IMR-90 (cell line): ENCODE data around the gene YPEL2. TPM values are rescaled to one million over a fixed set of nuclear protein-coding genes. Genes with fewer than 3 reads are reported as not detected.
"Not testable (repeated sequence)": the region's sequence is repeated elsewhere in the genome, so short reads cannot be mapped to it uniquely, and the experiment has no call there.

ENCODE experiments used
- ATAC-seq: fragments of 200-7000 bp; cut with Tn5 transposase; 2 replicates; pipeline ENCODE4 v1.9.1; 2020; ENCODE audit warnings: low read depth, mild to moderate bottlenecking, moderate library complexity
- BruUV-seq: library from RNA; stranded (reverse); fragments of 400-500 nt; replicated peaks from 2 replicates; lab custom pipeline; 2021; lab: Mats Ljungman, UMichigan
- CTCF ChIA-PET: fragments of 300-600 bp; formaldehyde crosslinking; extraction: SDS; loops from one replicate; lab custom pipeline; 2021; ENCODE audit warnings: antibody characterized with exemption; lab: Yijun Ruan, JAX
- POLR2A ChIA-PET: fragments of 300-600 bp; sonication (Branson Sonifier 250); formaldehyde crosslinking; loops from one replicate; lab custom pipeline; 2022; ENCODE audit warnings: antibody characterized with exemption; ENCODE audit not compliant: unreplicated experiment; lab: Charles Lee
- DNase-seq: peaks from one replicate; pipeline ENCODE4 v3.0.0; 2013
- H2AFZ ChIP-seq: replicated peaks from 2 replicates; pipeline ENCODE3; 2013; ENCODE audit warnings: low read length, mild to moderate bottlenecking; ENCODE audit not compliant: poor library complexity
- H2AK5ac ChIP-seq: 2 replicates; pipeline ENCODE4 v1.6.1; 2013; ENCODE audit warnings: low read depth, low read length, inconsistent platforms
- H2AK9ac ChIP-seq: replicated peaks from 2 replicates; pipeline ENCODE3; 2013; ENCODE audit warnings: mild to moderate bottlenecking, low read depth, low read length, moderate library complexity; ENCODE audit not compliant: poor library complexity
- H2BK120ac ChIP-seq: 2 replicates; pipeline ENCODE4 v1.6.1; 2013; ENCODE audit warnings: low read depth, low read length, inconsistent platforms
- H2BK15ac ChIP-seq: 3 replicates; pipeline ENCODE4 v1.6.1; 2013; ENCODE audit warnings: low read depth, low read length, inconsistent platforms
- H2BK20ac ChIP-seq: 2 replicates; pipeline ENCODE4 v1.6.1; 2013; ENCODE audit warnings: low read depth, mild to moderate bottlenecking, inconsistent platforms, low read length, moderate library complexity
- H2BK5ac ChIP-seq: 2 replicates; pipeline ENCODE4 v1.6.1; 2013; ENCODE audit warnings: mild to moderate bottlenecking, low read depth, low read length, inconsistent platforms; ENCODE audit not compliant: poor library complexity, severe bottlenecking
- H3K14ac ChIP-seq: replicated peaks from 2 replicates; pipeline ENCODE4 v1.6.1; 2013; ENCODE audit warnings: low read depth, low read length, inconsistent platforms
- H3K18ac ChIP-seq: 2 replicates; pipeline ENCODE4 v1.6.1; 2013; ENCODE audit warnings: low read depth, low read length, control low read depth
- H3K23ac ChIP-seq: 2 replicates; pipeline ENCODE4 v1.6.1; 2013; ENCODE audit warnings: low read depth, low read length, inconsistent platforms
- H3K27ac ChIP-seq: 2 replicates; pipeline ENCODE4 v1.5.1; 2013; ENCODE audit warnings: mild to moderate bottlenecking, control low read depth, low read length; ENCODE audit not compliant: insufficient read depth
- H3K27me3 ChIP-seq: 2 replicates; pipeline ENCODE4 v1.6.1; 2013; ENCODE audit warnings: low read length; ENCODE audit not compliant: control insufficient read depth, insufficient read depth
- H3K36me3 ChIP-seq: 2 replicates; pipeline ENCODE4 v1.6.1; 2013; ENCODE audit warnings: low read length, mixed read lengths; ENCODE audit not compliant: control insufficient read depth, insufficient read depth
- H3K4ac ChIP-seq: 2 replicates; pipeline ENCODE4 v1.6.1; 2013; ENCODE audit warnings: low read depth, low read length, inconsistent platforms
- H3K4me1 ChIP-seq: 2 replicates; pipeline ENCODE4 v1.6.1; 2013; ENCODE audit warnings: low read length, mixed read lengths; ENCODE audit not compliant: control insufficient read depth, insufficient read depth
- H3K4me2 ChIP-seq: 2 replicates; pipeline ENCODE4 v1.6.1; 2013; ENCODE audit warnings: low read depth, mild to moderate bottlenecking, control low read depth, low read length, moderate library complexity
- H3K4me3 ChIP-seq: 2 replicates; pipeline ENCODE4 v1.5.1; 2013; ENCODE audit warnings: low read depth, mild to moderate bottlenecking, control low read depth, low read length, moderate library complexity; ENCODE audit not compliant: insufficient read depth
- H3K56ac ChIP-seq: 2 replicates; pipeline ENCODE4 v1.6.1; 2013; ENCODE audit warnings: low read length, inconsistent platforms; ENCODE audit not compliant: insufficient read depth; ENCODE audit errors: extremely low read depth
- H3K79me1 ChIP-seq, 2 experiments: 2 replicates each; pipeline ENCODE4 v1.6.1; 2013; ENCODE audit warnings: low read length in 2 of 2, inconsistent platforms in 1 of 2, low read depth in 1 of 2
- H3K9ac ChIP-seq: 2 replicates; pipeline ENCODE4 v1.6.1; 2013; ENCODE audit warnings: low read depth, low read length, control low read depth
- H3K9me1 ChIP-seq: 2 replicates; pipeline ENCODE4 v1.6.1; 2013; ENCODE audit warnings: low read length, inconsistent platforms; ENCODE audit not compliant: insufficient read depth
- H3K9me3 ChIP-seq: 2 replicates; pipeline ENCODE4 v1.6.1; 2013; ENCODE audit warnings: low read length; ENCODE audit not compliant: control insufficient read depth, insufficient read depth
- H4K20me1 ChIP-seq: 2 replicates; pipeline ENCODE4 v1.6.1; 2013; ENCODE audit warnings: low read length, inconsistent platforms; ENCODE audit not compliant: insufficient read depth
- H4K5ac ChIP-seq: 2 replicates; pipeline ENCODE4 v1.6.1; 2013; ENCODE audit warnings: mild to moderate bottlenecking, low read depth, low read length, control low read depth
- H4K8ac ChIP-seq, 2 experiments: 2 replicates each; pipeline ENCODE4 v1.6.1; 2013; ENCODE audit warnings: low read depth in 2 of 2, low read length in 2 of 2, control low read depth in 1 of 2, inconsistent platforms in 1 of 2
- H4K91ac ChIP-seq: 2 replicates; pipeline ENCODE4 v1.6.1; 2013; ENCODE audit warnings: low read depth, low read length, inconsistent platforms; ENCODE audit not compliant: insufficient read depth
- CHD1 ChIP-seq: IDR thresholded peaks from 2 replicates; pipeline ENCODE4 v1.6.1; 2012; ENCODE audit warnings: low read depth, low read length, improper control_type of control experiment
- MAFK ChIP-seq: IDR thresholded peaks from 2 replicates; pipeline ENCODE4 v1.6.1; 2012; ENCODE audit warnings: low read depth, low read length, improper control_type of control experiment
- MAZ ChIP-seq: IDR thresholded peaks from 2 replicates; pipeline ENCODE4 v1.6.1; 2012; ENCODE audit warnings: low read depth, mild to moderate bottlenecking, low read length, improper control_type of control experiment, moderate library complexity, borderline replicate concordance
- RAD21 ChIP-seq: IDR thresholded peaks from 2 replicates; pipeline ENCODE4 v1.6.1; 2012; ENCODE audit warnings: low read length, improper control_type of control experiment
- WGBS, 2 experiments: methylation state at CpG; one replicate each; pipeline versions ENCODE4 v1.1.5 to v1.1.7; 2013; ENCODE audit warnings: missing lambda C conversion rate in 2 of 2; ENCODE audit not compliant: insufficient read length in 1 of 2; ENCODE audit errors: extremely low coverage in 2 of 2; 5-methylcytosine and 5-hydroxymethylcytosine counted together
- dilution Hi-C: fragments of 300-500 bp; cut with HindIII; formaldehyde crosslinking; loops from one replicate; pipeline ENCODE4 v1.14.3; 2018; ENCODE audit warnings: low sequenced_read_pairs; ENCODE audit not compliant: unreplicated experiment
- in situ Hi-C: fragments of 300-500 bp; cut with MboI; formaldehyde crosslinking; loops from 3 replicates; pipeline ENCODE4 v1.14.3; 2019; ENCODE audit warnings: low sequenced_read_pairs, inconsistent platforms, mixed read lengths
- intact Hi-C: fragments of 100-400 bp; cut with micrococcal nuclease; formaldehyde crosslinking; loops from 2 replicates; pipeline ENCODE4 v1.10.0; 2022
- polyA plus RNA-seq, 3 experiments: library from polyadenylated mRNA; depleted of rRNA; stranded (reverse); fragments of >200 nt; gene quantifications; 2 replicates each; pipeline ENCODE4 v1.2.3, GENCODE V29; 2012; ENCODE audit warnings: low replicate concordance in 1 of 3
- total RNA-seq: library from RNA; depleted of rRNA; stranded (reverse); fragments of >200 nt; gene quantifications from 2 replicates; pipeline ENCODE4 v1.2.3, GENCODE V29; 2012
- TF ChIP-seq, protein P1 (sequence below): fragments of 150-350 bp; IDR thresholded peaks from 2 replicates; pipeline ENCODE4 v1.6.1; 2017; ENCODE audit warnings: mild to moderate bottlenecking, antibody characterized with exemption, low read length, low read depth
- TF ChIP-seq, protein P2 (sequence below): fragments of 150-350 bp; IDR thresholded peaks from 2 replicates; pipeline ENCODE4 v1.6.1; 2016; ENCODE audit warnings: low read depth, mild to moderate bottlenecking, low read length, moderate library complexity, borderline replicate concordance

Gene YPEL2
- total and polyA plus RNA-seq, 2 of the 4 experiments (the other 2 are of a cell fraction): 2.3 to 3.4 TPM

DNA sequence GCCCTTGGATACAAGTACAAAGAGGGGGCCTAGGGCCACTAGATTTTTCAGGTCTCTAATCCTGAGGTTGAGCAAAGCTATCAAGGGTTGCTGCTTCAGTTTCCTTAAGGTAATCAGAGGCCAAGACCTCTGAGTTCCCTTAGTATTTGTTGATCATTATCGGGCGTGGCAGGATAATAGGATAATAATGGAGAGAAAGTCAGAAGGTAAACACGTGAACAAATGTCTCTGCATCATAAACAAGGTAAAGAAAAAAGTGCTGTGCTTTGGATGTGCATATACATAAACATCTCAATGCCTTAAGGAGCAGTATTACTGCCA, 41.5 kb upstream of the YPEL2 start:
- no peak overlapping the region for H3K56ac ChIP-seq
- no peaks in the 10 kb centered on the region for H3K36me3 ChIP-seq
- no peak overlapping the region for H2AK5ac ChIP-seq
- no peak overlapping the region for H2BK5ac ChIP-seq
- no TSS peak for BruUV-seq
- no peak overlapping the region for H3K18ac ChIP-seq
- intact Hi-C loops: no loop called here
- H3K9me1 ChIP-seq: no peaks in the 10 kb centered on the region
- H3K14ac ChIP-seq: no peak overlapping the region
- no peaks in the 10 kb centered on the region for H3K79me1 ChIP-seq
- dilution Hi-C loops: no loop called here
- no peak overlapping the region for H4K91ac ChIP-seq
- no peak overlapping the region for H3K27ac ChIP-seq
- no peak for DNase-seq
- no peak overlapping the region for H3K4me3 ChIP-seq
- H4K8ac ChIP-seq: no peak overlapping the region
- no peaks in the 10 kb centered on the region for H3K9me3 ChIP-seq
- H2BK15ac ChIP-seq: no peak overlapping the region
- H3K4me1 ChIP-seq: no peaks in the 10 kb centered on the region
- H3K4me2 ChIP-seq: no peak overlapping the region
- no peak overlapping the region for H4K5ac ChIP-seq
- H2BK20ac ChIP-seq: no peak overlapping the region
- no peak overlapping the region for H2BK120ac ChIP-seq
- ATAC-seq: no peak
- in situ Hi-C loops: no loop called here
- TF ChIP-seq MAFK (no peak), CHD1 (no peak), RAD21 (no peak), MAZ (no peak)
- TF ChIP-seq, protein P1, sequence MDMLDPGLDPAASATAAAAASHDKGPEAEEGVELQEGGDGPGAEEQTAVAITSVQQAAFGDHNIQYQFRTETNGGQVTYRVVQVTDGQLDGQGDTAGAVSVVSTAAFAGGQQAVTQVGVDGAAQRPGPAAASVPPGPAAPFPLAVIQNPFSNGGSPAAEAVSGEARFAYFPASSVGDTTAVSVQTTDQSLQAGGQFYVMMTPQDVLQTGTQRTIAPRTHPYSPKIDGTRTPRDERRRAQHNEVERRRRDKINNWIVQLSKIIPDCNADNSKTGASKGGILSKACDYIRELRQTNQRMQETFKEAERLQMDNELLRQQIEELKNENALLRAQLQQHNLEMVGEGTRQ: no peak
- TF ChIP-seq, protein P2, sequence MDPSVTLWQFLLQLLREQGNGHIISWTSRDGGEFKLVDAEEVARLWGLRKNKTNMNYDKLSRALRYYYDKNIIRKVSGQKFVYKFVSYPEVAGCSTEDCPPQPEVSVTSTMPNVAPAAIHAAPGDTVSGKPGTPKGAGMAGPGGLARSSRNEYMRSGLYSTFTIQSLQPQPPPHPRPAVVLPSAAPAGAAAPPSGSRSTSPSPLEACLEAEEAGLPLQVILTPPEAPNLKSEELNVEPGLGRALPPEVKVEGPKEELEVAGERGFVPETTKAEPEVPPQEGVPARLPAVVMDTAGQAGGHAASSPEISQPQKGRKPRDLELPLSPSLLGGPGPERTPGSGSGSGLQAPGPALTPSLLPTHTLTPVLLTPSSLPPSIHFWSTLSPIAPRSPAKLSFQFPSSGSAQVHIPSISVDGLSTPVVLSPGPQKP: no peak
- H3K23ac ChIP-seq: no peak overlapping the region
- H2AK9ac ChIP-seq: no peak overlapping the region
- H4K20me1 ChIP-seq: no peaks in the 10 kb centered on the region
- H2AFZ ChIP-seq: no peak overlapping the region
- POLR2A ChIA-PET: no interaction called here
- H3K27me3 ChIP-seq: peaks cover 1% of the 10 kb centered on the region; the same call in 1 of the 2 replicates
- CTCF ChIA-PET: no interaction called here
- WGBS, 2 experiments: no CpG with 5 or more reads among the region's 3 CpGs
- H3K4ac ChIP-seq: no peak overlapping the region
- H3K9ac ChIP-seq: no peak overlapping the region

DNA sequence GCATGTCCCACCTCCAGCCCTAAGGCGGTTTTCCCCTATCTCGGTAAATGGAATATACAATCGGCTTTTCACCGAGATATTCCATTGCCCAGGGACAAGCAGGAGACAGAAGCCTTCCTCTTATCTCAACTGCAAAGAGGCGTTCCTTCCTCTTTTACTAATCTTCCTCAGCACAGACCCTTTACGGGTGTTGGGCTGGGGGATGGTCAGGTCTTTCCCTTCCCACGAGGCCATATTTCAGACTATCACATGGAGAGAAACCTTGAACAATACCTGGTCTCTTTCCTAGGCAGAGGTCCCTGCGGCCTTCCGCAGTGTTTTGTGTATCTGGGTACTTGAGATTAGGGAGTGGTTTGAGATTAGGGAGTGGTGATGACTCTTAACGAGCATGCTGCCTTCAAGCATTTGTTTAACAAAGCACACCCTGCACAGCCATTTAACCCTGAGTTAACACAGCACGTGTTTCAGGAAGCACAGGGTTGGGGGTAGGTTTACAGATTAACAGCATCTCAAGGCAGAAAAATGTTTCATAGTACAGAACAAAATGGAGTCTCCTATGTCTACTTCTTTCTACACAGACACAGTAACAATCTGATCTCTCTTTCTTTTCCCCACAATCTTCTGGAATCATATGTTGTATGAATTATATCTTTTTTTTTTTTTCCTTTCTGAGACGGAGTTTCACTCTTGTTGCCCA, 41.0 kb upstream of the YPEL2 start:
- POLR2A ChIA-PET, ATAC-seq: not testable (repeated sequence)

More for the DNA sequence above, 41.0 kb upstream of the YPEL2 start:
- no CpG with 5 or more reads among the region's 12 CpGs for WGBS, 2 experiments
- H3K79me1 ChIP-seq, H3K36me3 ChIP-seq, H3K18ac ChIP-seq, H3K23ac ChIP-seq, H3K4me2 ChIP-seq, H4K8ac ChIP-seq, H4K91ac ChIP-seq, H3K9me3 ChIP-seq, H3K9ac ChIP-seq, H2AK5ac ChIP-seq, H3K4me3 ChIP-seq, BruUV-seq, H2BK20ac ChIP-seq, dilution Hi-C loops, H2BK120ac ChIP-seq, intact Hi-C loops, H3K56ac ChIP-seq, H4K5ac ChIP-seq, H2AK9ac ChIP-seq, H4K20me1 ChIP-seq, H2BK5ac ChIP-seq, H2BK15ac ChIP-seq, in situ Hi-C loops, CTCF ChIA-PET, H3K27ac ChIP-seq, H2AFZ ChIP-seq, DNase-seq, H3K14ac ChIP-seq, H3K27me3 ChIP-seq, H3K9me1 ChIP-seq, H3K4me1 ChIP-seq, H3K4ac ChIP-seq: not testable (repeated sequence)
